PC-3 (cell line): Measurements from ENCODE around the gene GBF1.

Source experiments
- CTCF ChIP-seq: fragments of 300-600 bp; sonication (generic); conservative IDR thresholded peaks from 2 replicates; pipeline ENCODE4 v1.5.1; 2017; ENCODE audit warnings: antibody characterized with exemption, low read depth, mild to moderate bottlenecking, low read length
- EZH2 ChIP-seq: fragments of 300-600 bp; sonication (generic); IDR thresholded peaks from one replicate; pipeline ENCODE4 v1.6.1; 2017; ENCODE audit warnings: antibody characterized with exemption, mild to moderate bottlenecking, low read length; ENCODE audit not compliant: unreplicated experiment
- EZH2phosphoT487 ChIP-seq: fragments of 300-600 bp; sonication (generic); IDR thresholded peaks from 2 replicates; pipeline ENCODE4 v1.6.1; 2018; ENCODE audit warnings: mild to moderate bottlenecking, antibody characterized with exemption, low read length, borderline replicate concordance

DNA sequence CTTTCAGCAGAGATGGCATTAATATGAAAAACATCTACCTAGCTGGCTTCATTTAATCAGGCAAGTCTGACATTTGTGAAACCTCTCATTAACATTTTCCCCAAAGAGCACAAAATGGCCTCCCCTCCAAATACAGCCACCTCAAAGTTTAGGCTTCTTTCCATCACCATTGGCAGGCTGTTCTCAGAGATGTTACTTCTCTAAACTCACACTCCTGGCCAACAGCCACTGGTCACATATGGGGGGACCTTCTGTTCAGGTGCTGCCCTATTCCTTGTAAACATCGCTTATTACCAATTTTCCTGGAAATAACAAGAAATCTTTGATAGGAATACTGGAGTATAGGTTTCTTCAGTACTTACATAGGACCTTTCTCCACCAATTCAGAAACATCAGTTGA lies 69.5 kb downstream of the GBF1 start:
- TF ChIP-seq EZH2 (no peak), CTCF (no peak), EZH2phosphoT487 (no peak)
